HCT116 (cell line): ENCODE measurements around the gene STK24.

Experiments
- CTCF ChIP-seq, 3 experiments: fragments of 200-600 bp in 1 of 3; sonication (generic) in 1 of 3; IDR thresholded peaks in 2 of 3; conservative IDR thresholded peaks in 1 of 3; 2 replicates each; pipeline ENCODE4 v1.5.1; 2012 to 2017; ENCODE audit warnings: low read depth in 2 of 3, low read length in 2 of 3, antibody characterized with exemption in 1 of 3, borderline replicate concordance in 1 of 3, control low read depth in 1 of 3, mild to moderate bottlenecking in 1 of 3, mixed read lengths in 1 of 3, mixed run types in 1 of 3, moderate library complexity in 1 of 3; ENCODE audit not compliant: insufficient read depth in 1 of 3
- POLR2A ChIP-seq: IDR thresholded peaks from 2 replicates; pipeline ENCODE4 v1.7.0; 2011; ENCODE audit warnings: borderline replicate concordance; ENCODE audit not compliant: insufficient read depth, insufficient read length; ENCODE audit errors: extremely low read depth
- REST ChIP-seq: IDR thresholded peaks from 2 replicates; pipeline ENCODE4 v1.6.1; 2012; ENCODE audit warnings: low read depth
- SIN3A ChIP-seq: IDR thresholded peaks from 2 replicates; pipeline ENCODE4 v1.6.1; 2012; ENCODE audit warnings: low read depth
- TF ChIP-seq, protein P1 (sequence below): IDR thresholded peaks from 2 replicates; pipeline ENCODE4 v1.6.1; 2012

DNA sequence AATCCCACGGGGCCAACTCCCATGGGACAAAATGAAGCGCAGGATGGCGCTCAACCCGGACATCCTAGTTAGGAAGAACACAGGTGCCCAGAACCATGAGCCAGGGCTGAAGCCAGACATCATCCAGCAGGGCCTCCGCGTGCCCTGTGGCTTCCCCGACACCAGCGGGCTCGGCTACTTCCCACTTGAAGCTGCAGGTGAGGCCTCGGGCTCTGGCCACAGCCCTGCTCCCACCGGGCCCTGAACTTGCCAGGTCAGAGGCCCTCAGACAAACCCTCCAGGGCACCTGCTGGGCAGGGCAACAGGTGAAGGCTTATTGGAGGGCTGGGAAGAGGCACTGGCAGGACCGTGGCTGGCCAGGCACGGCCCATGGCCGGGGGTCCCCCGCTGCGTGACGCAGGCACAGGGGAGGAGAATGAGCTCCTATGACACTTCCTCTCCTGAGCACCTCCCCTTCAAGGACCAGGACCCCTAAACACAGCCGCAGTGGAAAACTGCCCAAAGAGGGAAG lies 117.7 kb downstream of the STK24 start:
- no peak for TF ChIP-seq CTCF (IDR thresholded peaks at IDR 0.05 in 2 of 3, conservative IDR thresholded peaks at IDR 0.05 in 1 of 3; ENCODE audit: borderline replicate concordance in 1 of 3, insufficient read depth in 1 of 3, low read depth in 2 of 3, low read length in 2 of 3)
- no peak for TF ChIP-seq SIN3A
- TF ChIP-seq, protein P1, sequence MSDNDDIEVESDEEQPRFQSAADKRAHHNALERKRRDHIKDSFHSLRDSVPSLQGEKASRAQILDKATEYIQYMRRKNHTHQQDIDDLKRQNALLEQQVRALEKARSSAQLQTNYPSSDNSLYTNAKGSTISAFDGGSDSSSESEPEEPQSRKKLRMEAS = no peak
- no peak for TF ChIP-seq REST
- TF ChIP-seq POLR2A = no peak
